Measurements from ENCODE around the gene RAB11FIP5.
"Not testable (repeated sequence)": the region's sequence is repeated elsewhere in the genome, so short reads cannot be mapped to it uniquely, and the experiment has no call there.

The RAB11FIP5 gene

GRCh38 chr2:73111073-73112025 lies 1.4 kb downstream of the RAB11FIP5 start:
- DNase-seq, result peak; percentile 53

- no peak for DNase-seq
Measured at GRCh38 chr2:73110168-73111072, 2.3 kb downstream of the RAB11FIP5 start.

DNA sequence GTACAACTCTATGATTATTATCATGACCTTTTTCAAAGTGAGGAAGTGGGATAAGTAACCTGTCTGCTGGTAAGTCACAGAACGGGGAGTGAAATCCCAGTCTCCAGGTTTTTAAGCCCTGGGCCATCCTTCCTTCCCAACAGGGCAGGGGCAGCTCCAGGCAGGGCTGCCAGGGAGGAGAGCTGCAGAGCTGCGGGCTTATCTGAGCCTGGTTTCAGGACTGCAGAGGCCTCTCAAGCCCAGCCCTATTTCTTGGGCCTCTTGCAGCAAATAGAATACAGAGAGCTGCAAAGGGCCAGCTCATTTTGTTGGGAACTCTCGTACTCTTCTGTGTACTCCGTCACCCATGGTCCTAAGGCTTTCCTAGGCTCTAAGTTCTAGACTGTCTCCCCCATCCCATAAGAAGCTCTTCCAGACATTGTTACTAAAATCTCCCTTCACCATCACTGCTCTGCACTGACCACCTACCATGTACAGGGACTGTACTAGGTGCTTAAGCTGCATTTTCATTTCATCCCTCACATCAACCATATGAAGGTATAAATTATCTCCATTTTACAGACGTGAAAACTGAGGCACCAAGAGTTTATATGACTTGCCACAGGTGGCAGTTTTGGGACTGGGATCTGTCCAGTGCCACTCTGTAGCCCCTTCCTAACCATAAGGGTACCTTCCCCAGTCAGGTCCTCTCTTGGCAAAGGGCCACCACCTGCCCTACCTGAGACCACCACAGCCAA lies 3.1 kb downstream of the RAB11FIP5 start:
- DNase-seq, result no peak

- no peak for DNase-seq
Measured at GRCh38 chr2:73107211-73107926, 5.4 kb downstream of the RAB11FIP5 start.

DNA sequence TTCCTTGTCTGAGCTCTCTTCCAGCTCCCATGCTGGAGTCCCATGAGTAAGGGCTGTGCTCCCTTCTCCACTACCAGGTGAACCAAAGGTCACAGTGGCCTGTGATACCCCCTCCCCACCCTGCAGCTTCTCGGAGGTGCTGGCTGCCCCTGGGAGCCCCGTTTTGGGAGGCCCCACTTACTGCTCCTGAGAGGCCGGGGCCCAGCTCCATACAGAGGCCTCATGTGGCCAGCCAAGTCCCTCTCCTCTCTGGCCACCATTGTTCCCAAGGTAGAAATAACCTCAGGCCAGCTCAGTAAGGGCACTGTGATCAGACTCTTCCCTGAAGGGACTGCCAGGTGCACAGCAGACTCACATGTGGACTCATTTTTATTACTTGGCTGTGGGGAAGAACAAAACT lies 6.0 kb downstream of the RAB11FIP5 start:
- no peak for DNase-seq

DNA sequence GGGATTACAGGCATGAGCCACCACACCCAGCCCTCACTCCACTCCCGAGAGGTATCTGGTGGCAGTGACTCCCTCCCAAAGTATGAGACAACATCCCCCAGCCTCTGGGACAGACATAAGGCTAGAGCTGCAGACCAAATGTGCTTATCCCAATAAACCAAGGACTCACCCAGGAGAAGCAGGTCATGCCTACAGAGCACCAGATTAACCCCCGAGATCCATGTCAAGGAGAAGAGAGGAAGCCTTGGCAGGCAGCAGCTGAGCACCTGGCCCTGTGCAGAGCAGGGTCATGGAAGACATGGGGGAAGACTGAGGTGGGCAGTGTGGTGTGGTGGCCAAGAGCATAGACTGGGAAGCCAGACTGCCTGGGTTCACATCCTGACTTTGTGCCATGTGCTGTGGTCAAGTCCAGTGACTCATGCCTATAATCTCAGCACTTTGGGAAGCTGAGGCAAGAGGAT lies 7.2 kb downstream of the RAB11FIP5 start:
- DNase-seq, result no peak

- DNase-seq, result no peak
Measured at GRCh38 chr2:73104933-73105332, 7.8 kb downstream of the RAB11FIP5 start.

- DNase-seq, result no peak
Measured at GRCh38 chr2:73103018-73103542, 9.7 kb downstream of the RAB11FIP5 start.

DNA sequence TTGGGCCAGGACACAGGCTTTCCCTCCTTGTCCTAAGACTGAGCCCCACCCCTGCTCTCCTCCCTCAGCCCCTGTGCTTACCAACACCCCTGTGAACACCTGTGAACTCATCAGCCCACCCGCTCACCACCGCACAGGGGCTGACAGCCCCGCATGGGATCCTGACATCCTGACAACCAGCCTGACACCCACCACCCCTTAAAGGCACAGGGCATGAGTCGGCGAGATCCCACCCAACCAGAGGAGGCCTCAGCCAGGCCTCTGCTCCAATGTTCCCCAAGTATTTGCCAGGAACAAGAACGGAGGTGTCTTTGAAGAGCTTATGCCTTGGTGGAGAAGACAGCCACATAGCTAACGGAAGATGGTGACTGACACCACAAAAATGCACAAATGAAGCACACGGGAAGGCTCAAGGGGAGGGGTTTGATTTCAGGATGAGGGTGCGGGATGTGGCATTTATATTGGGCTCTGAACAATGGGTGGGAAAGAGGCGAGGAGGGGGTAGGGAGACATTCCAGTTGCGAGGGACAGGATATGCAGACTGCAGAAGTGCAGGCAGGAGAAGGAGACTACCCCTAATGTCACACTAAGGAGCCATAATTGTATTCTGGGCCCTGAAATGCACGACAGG lies 11.0 kb downstream of the RAB11FIP5 start:
- DNase-seq, result no peak

DNA sequence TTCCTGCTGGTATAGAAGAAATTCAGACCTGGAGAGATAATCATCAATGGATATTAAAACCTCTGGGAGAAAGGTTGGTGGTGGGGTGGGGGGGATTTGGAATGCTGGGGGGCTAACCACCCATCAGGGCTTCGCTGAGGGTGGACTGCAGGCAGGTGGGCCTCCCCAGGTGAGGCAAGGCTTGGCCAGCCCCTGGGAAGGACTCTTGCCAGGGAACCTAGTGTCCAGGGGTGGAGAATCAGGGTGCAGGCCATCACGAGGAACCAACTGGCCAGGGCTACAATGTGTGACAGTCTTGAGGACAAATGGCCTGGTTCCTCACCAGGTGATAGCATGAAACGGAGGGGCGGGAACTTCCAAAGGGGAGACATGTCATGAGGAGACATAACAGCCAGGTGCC lies 11.8 kb downstream of the RAB11FIP5 start:
- no peak for DNase-seq

- DNase-seq, result no peak
Measured at GRCh38 chr2:73099486-73099885, 13.3 kb downstream of the RAB11FIP5 start.

DNA sequence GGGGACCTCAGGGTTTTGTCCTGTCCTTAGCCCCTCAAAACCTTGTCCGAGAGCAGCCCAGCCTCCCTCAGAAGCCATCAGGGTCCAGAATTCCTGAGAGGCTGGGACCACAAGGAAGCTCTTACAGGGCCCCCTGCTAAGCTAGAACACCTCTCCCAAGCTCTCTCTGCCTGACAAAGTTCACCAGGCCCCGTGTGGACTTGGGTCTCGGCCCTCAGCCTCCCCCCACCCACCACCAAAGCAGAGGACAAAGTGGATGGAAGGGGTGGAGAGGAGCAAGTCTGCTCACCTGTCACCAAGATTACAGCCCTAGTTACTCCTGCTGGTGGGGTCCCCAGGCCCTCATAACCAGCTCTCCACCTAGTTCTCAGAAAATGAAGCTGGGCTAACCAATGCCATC lies 16.8 kb downstream of the RAB11FIP5 start:
- DNase-seq, result no peak

DNA sequence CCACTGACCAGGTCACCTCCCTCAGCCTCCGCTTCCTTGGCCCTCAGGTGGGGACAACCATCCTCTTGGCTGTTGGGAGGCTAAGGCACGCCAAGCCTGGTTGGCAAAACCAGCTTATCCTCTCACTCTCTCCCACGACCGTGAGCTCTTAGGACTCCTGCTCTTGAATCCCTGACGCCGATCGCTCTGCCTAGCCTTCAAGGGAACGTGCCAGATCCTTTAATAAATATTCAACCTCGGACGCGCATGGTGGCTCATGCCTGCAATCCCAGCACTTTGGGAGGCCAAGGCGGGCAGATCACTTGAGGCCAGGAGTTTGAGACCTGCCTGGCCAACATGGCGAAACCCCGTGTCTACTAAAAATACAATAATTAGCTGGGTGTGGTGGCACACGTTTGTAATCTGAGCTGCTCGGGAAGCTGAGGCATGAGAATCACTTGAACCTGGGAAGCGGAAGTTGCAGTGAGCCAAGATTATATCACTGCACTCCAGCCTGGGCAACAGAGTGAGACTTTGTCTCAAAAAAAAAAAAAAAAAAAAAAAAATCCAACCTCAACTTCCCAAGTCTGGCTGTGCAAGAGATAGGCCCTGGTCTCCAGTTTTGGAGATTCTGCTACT lies 19.0 kb downstream of the RAB11FIP5 start:
- not testable (repeated sequence) for DNase-seq

DNA sequence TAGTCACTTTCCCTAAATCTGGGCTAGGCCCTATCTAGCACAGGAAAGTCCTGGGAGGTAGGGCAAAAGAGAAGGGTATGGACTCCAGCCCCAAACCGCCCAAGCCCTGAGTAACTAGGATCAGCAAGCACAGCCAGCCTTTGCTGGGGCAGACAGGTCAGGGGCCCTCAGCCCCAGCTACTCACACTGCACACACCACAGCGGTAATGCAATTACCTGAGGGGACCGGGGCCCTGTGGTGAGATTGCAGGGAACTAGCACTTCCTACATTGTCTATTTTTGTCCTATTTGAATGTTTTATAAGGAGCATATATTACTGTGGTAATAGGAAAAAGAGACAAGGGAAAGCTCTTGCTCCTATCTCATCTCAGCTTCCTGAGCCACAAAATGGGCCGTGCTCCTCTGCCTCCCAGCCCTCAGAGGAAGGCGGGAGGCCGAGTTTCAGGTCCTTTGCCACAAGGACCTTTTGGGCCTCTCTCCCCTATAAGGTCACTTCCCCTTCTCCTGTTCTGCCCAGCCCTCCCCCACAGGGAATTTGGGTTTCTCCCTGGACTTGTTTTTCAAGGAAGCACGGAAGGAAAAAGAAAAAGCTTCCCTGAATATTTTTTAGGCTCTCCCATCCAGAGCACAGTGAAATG lies 20.5 kb downstream of the RAB11FIP5 start:
- peak; percentile 54 for DNase-seq

DNA sequence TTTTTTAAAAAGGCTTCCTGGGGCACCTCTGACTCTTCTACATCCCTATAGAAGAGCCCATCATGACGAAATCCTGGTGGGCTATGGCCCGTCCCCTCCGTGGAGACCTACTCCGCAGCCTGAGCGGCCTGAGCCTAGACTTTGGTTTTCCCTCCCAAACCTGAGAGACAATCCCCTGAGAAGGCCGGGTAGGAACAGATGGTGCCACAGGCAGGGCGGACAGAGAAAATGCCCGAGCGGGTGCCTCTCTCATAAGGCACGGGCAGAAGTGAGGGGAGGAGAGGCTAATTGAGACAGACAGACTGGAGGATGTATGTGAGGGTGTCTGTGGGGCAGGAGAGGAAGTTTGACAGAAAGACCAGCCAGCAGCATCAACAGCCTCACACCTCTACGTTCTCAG lies 21.1 kb downstream of the RAB11FIP5 start:
- peak; percentile 56 for DNase-seq

GRCh38 chr2:73091164-73091563 lies 21.6 kb downstream of the RAB11FIP5 start:
- DNase-seq, result no peak

GRCh38 chr2:73089270-73090030 lies 23.3 kb downstream of the RAB11FIP5 start:
- DNase-seq, result no peak

DNA sequence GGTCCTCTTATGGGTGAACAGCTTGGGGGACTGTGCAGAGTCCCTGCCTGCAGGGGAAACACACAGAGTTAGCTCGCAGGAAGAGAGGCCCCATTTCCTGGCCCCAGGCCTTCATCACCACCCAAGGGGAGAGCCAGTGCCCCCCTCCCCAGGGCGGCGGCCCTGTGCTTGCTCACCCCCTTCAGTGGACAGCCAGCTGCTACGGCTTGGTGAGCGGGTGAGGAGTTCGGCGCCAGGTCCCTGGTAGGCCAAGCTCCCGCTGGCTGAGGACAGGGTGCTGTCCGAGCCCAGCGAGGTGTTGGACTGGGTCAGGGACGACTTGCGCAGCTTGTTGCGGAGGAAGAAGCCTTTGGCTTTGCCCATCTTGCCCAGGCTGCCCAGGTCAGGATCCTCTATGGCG lies 24.0 kb downstream of the RAB11FIP5 start:
- no peak for DNase-seq

- no peak for DNase-seq
Measured at GRCh38 chr2:73088211-73088610, 24.5 kb downstream of the RAB11FIP5 start.

- DNase-seq, result no peak
Measured at GRCh38 chr2:73087311-73087710, 25.4 kb downstream of the RAB11FIP5 start.

Data from NCI-H82 (cell line).